Measurements from ENCODE around the gene FAM43B. TPM values are rescaled to one million over a fixed set of nuclear protein-coding genes. Genes with fewer than 3 reads are reported as not detected.
"Not testable (repeated sequence)": the region's sequence is repeated elsewhere in the genome, so short reads cannot be mapped to it uniquely, and the experiment has no call there.

FAM43B gene
- total RNA-seq, 2 experiments from 2014 or later: not detected

DNA sequence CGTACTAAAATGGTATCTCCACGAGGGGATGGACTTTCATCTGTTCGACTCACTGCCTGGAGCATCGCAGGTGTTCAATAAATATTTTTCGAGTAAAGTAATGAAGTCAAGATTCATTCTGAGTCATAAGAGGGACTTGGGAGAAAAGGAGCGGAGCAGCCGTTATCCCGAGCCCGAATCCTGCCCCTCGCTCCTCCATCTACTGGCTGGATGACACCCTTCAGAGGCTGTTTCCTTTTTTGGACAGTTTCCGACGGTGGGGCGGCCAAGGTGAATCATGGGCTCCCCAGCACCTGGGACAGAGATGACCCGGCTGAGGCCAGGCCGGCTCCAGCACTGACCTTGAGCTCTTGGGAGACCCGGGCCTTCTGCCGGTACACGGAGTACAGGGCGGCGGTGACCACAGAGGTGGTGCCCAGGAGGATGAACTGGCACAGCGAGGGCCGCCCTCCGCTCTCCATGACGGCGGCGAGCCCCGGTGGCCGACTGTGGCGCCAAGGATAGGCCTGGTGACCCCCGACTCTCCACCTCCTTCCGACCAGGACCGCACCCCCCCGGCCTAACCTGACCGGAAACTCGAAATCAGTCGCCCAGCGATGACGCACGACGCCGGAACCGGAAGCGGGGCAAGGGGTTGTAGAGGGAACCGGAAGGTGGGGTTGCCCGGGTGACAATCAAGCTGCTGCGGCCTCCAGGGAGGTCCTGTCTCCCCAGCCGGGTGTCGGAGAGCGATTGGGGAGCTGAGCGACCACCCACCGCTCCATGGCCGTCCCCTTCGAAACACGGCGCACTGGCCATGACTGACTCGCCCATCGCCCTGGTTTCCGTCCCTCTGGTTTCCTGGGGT is 44.6 kb upstream of the FAM43B start, which contains the start of gene MUL1:
MUL1 (minus strand) TSS at position 588 of the 847 bp plus-strand sequence; CDS start at position 461, 127 bp downstream.
- TF ChIP-seq, protein P1, sequence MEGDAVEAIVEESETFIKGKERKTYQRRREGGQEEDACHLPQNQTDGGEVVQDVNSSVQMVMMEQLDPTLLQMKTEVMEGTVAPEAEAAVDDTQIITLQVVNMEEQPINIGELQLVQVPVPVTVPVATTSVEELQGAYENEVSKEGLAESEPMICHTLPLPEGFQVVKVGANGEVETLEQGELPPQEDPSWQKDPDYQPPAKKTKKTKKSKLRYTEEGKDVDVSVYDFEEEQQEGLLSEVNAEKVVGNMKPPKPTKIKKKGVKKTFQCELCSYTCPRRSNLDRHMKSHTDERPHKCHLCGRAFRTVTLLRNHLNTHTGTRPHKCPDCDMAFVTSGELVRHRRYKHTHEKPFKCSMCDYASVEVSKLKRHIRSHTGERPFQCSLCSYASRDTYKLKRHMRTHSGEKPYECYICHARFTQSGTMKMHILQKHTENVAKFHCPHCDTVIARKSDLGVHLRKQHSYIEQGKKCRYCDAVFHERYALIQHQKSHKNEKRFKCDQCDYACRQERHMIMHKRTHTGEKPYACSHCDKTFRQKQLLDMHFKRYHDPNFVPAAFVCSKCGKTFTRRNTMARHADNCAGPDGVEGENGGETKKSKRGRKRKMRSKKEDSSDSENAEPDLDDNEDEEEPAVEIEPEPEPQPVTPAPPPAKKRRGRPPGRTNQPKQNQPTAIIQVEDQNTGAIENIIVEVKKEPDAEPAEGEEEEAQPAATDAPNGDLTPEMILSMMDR (IDR thresholded peaks at IDR 0.05): no peak
- intact Hi-C loops (cut with DNase I, micrococcal nuclease): loop anchor here in 1 of 2 experiments (2.0 to 5.0 kb wide), 4 partner anchors 279 to 1300 kb away; partner anchors contain the start of genes EIF4G3, EMC1, HP1BP3 and MRTO4
- H3K36me3 ChIP-seq (ENCODE audit: insufficient read depth, low read length): peaks cover 16% of the 10 kb centered on the region
- ATAC-seq (ENCODE audit: poor library complexity): peak; percentile 85
- H3K27ac Mint-ChIP-seq: peak within 1 kb of the TSS; percentile 83
- POLR2A ChIA-PET: interaction anchor here (0.6 to 1.3 kb wide), 6 partner anchors 14 to 154 kb away, joined by 3 to 10 read pairs (median 4); partner anchors contain the start of genes CAMK2N1, DDOST and PINK1
- CTCF ChIA-PET: no interaction called here
- H3K27me3 Mint-ChIP-seq: peaks cover 11% of the 10 kb centered on the region
- H3K4me3 ChIP-seq (ENCODE audit: low read length): peak within 1 kb of the TSS; percentile 100
- H3K36me3 Mint-ChIP-seq (ENCODE audit: low read depth): peaks cover 30% of the 10 kb centered on the region
- H3K4me1 ChIP-seq (ENCODE audit: insufficient read depth, low read length): peaks cover 25% of the 10 kb centered on the region
- DNase-seq: peak; percentile 85 to 95 (median 91)
- peaks cover 30% of the 10 kb centered on the region for H3K4me1 Mint-ChIP-seq (ENCODE audit: low read depth)
- no peaks in the 10 kb centered on the region for H3K9me3 Mint-ChIP-seq
- no peaks in the 10 kb centered on the region for H3K27me3 ChIP-seq (ENCODE audit: control insufficient read depth in 1 of 2, insufficient read depth in 2 of 2, low read length in 2 of 2)
- peak within 1 kb of the TSS; percentile 86 for H3K4me3 Mint-ChIP-seq
- peak within 1 kb of the TSS; percentile 93 to 98 for H3K27ac ChIP-seq (ENCODE audit: low read depth in 1 of 2, low read length in 2 of 2)
- H3K9me3 ChIP-seq (ENCODE audit: control insufficient read depth in 1 of 2, insufficient read depth in 1 of 2, low read length in 2 of 2): no peaks in the 10 kb centered on the region

- H3K36me3 Mint-ChIP-seq (ENCODE audit: low read depth): peaks cover 24% of the 10 kb centered on the region
- H3K4me3 ChIP-seq (ENCODE audit: low read length): peak overlapping the region; percentile 100
- ATAC-seq (ENCODE audit: poor library complexity): no peak
- H3K9me3 ChIP-seq (ENCODE audit: control insufficient read depth in 1 of 2, insufficient read depth in 1 of 2, low read length in 2 of 2): no peaks in the 10 kb centered on the region
- no peak for DNase-seq
- H3K27me3 ChIP-seq (ENCODE audit: control insufficient read depth in 1 of 2, insufficient read depth in 2 of 2, low read length in 2 of 2): no peaks in the 10 kb centered on the region
- intact Hi-C loops (cut with DNase I, micrococcal nuclease): loop anchor here in 1 of 2 experiments (2.0 to 5.0 kb wide), 4 partner anchors 278 to 1301 kb away; partner anchors contain the start of genes EIF4G3, EMC1, HP1BP3 and MRTO4
- H3K36me3 ChIP-seq (ENCODE audit: insufficient read depth, low read length): peaks cover 11% of the 10 kb centered on the region
- peak overlapping the region; percentile 93 to 98 for H3K27ac ChIP-seq (ENCODE audit: low read depth in 1 of 2, low read length in 2 of 2)
- H3K27ac Mint-ChIP-seq: peak overlapping the region; percentile 83
- H3K4me3 Mint-ChIP-seq: peak overlapping the region; percentile 86
- H3K4me1 ChIP-seq (ENCODE audit: insufficient read depth, low read length): peaks cover 25% of the 10 kb centered on the region
- CTCF ChIA-PET: no interaction called here
- H3K9me3 Mint-ChIP-seq: no peaks in the 10 kb centered on the region
- peaks cover 17% of the 10 kb centered on the region for H3K27me3 Mint-ChIP-seq
- H3K4me1 Mint-ChIP-seq (ENCODE audit: low read depth): peaks cover 30% of the 10 kb centered on the region
- TF ChIP-seq, protein P1 (IDR thresholded peaks at IDR 0.05): no peak
- POLR2A ChIA-PET: interaction anchor here (0.6 to 1.3 kb wide), 6 partner anchors 15 to 153 kb away, joined by 3 to 10 read pairs (median 4); partner anchors contain the start of genes CAMK2N1, DDOST and PINK1
Measured at GRCh38 chr1:20508411-20508771, 44.0 kb upstream of the FAM43B start.

DNA sequence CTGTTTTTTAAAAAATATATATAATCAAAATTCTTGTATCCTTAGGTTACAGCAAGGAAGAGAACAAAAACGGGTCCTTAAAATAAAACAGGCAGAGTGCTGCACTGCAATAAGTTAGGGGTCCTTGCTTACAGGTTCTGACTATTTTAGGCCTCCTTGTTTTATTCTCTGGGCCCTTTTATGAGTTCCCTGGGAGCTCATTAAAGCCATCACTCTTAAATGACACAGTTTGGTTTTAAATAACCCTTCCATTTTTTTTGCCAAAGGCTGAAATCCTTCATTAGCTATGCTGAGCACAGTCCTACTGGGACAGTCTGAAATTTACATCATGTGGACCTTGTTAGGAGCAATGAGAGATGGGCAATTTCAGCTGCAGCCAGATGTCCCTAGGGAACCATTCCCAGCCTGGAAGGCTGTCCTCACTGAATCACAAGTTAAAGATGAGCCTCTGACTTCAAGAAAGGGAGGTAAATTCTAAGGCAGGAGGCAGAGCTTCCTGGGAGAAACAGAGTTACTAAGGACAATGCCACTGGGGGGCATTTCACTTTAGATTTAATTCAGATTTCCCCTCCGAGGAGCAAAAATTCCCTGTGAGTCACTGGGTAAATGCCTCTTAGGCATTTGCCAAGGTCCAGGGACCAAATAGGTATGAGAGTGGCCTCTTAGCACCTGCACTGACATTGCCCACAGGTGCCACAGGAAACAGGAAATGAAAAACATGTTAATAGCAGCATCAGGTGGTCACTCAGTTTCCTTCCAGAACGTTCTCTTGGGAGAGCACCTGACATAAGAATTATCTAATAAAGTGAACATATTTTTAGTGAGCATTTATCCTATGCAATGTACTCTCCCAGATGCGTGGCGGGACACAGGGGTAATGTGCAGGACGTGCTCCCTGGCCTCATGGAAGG is 40.6 kb upstream of the FAM43B start:
- Histone ChIP-seq H3K4me3 (ENCODE audit: low read length) (no peak overlapping the region), H3K27me3 (ENCODE audit: control insufficient read depth in 1 of 2, insufficient read depth in 2 of 2, low read length in 2 of 2) (no peaks in the 10 kb centered on the region), H3K36me3 (ENCODE audit: insufficient read depth, low read length) (no peaks in the 10 kb centered on the region), H3K27ac (ENCODE audit: low read depth in 1 of 2, low read length in 2 of 2) (no peak overlapping the region), H3K4me1 (ENCODE audit: insufficient read depth, low read length) (peaks cover 17% of the 10 kb centered on the region), H3K9me3 (ENCODE audit: control insufficient read depth in 1 of 2, insufficient read depth in 1 of 2, low read length in 2 of 2) (no peaks in the 10 kb centered on the region)
- intact Hi-C loops (cut with DNase I, micrococcal nuclease): no loop called here
- Mint-ChIP-seq H3K4me1 (ENCODE audit: low read depth) (peaks cover 13% of the 10 kb centered on the region), H3K9me3 (no peaks in the 10 kb centered on the region), H3K36me3 (ENCODE audit: low read depth) (peaks cover 12% of the 10 kb centered on the region), H3K27me3 (peaks cover 34% of the 10 kb centered on the region), H3K4me3 (no peak overlapping the region), H3K27ac (no peak overlapping the region)
- ChIA-PET POLR2A (no interaction called here), CTCF (no interaction called here)
- no peak for ATAC-seq (ENCODE audit: poor library complexity)
- no peak for DNase-seq
- TF ChIP-seq, protein P1 (IDR thresholded peaks at IDR 0.05): no peak

DNA sequence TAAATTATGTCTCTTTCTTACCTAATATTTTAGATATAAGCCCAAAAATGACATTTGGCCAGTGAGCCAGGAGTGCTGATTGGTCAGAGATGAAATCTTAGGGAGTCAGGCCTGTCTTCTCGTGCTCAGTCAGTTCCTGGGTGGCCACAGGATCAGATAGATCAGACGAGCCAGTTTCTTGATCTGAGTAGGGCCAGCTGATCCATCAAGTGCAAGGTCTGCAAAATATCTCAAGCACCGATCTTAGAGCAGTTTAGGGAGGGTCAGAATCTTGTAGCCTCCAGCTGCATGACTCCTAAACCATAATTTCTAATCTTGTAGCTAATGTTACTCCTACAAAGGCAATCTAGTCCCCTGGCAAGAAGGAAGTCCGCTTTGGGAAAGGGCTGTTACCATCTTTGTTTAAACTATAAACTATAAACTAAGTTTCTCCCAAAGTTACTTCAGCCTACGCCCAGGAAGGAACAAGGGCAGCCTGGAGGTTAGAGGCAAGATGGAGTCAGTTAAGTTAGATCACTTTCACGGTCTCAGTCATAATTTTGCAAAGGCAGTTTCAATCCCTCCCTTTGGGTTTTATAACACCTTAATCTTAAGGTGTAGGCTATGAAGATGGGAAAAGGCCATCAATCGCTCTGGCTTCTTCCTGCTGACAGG is 32.6 kb upstream of the FAM43B start:
- H3K27ac ChIP-seq (ENCODE audit: low read depth in 1 of 2, low read length in 2 of 2); CTCF ChIA-PET; ATAC-seq (ENCODE audit: poor library complexity); H3K4me1 ChIP-seq (ENCODE audit: insufficient read depth, low read length); DNase-seq; H3K36me3 ChIP-seq (ENCODE audit: insufficient read depth, low read length); H3K27me3 ChIP-seq (ENCODE audit: control insufficient read depth in 1 of 2, insufficient read depth in 2 of 2, low read length in 2 of 2); H3K4me3 ChIP-seq (ENCODE audit: low read length); H3K9me3 Mint-ChIP-seq; POLR2A ChIA-PET; H3K4me1 Mint-ChIP-seq (ENCODE audit: low read depth); intact Hi-C loops (cut with DNase I, micrococcal nuclease); H3K4me3 Mint-ChIP-seq; H3K9me3 ChIP-seq (ENCODE audit: control insufficient read depth in 1 of 2, insufficient read depth in 1 of 2, low read length in 2 of 2); H3K36me3 Mint-ChIP-seq (ENCODE audit: low read depth); H3K27ac Mint-ChIP-seq: not testable (repeated sequence)
- peaks cover 31% of the 10 kb centered on the region for H3K27me3 Mint-ChIP-seq

Data from CD4-positive, alpha-beta T cell (primary cell).